SK-N-MC (cell line): Measurements from ENCODE around the gene ORC1.

ENCODE experiments used
- DNase-seq: peaks from one replicate; pipeline ENCODE4 v3.0.0-alpha.2; 2011; ENCODE audit warnings: low read depth, low spot score
- H3K27ac ChIP-seq: fragments of 200-600 bp; sonication (generic); 2 replicates; pipeline ENCODE4 v1.5.1; 2016; ENCODE audit warnings: mixed run types
- H3K36me3 ChIP-seq: fragments of 200-600 bp; sonication (generic); 2 replicates; pipeline ENCODE4 v1.6.1; 2017; ENCODE audit warnings: antibody characterized with exemption, low read length, mixed read lengths; ENCODE audit not compliant: insufficient read depth
- H3K4me3 ChIP-seq: fragments of 200-600 bp; sonication (generic); 2 replicates; pipeline ENCODE4 v1.5.1; 2016
- H3K9ac ChIP-seq: fragments of 200-600 bp; sonication (generic); 2 replicates; pipeline ENCODE4 v1.8.0; 2017; ENCODE audit warnings: mixed run types, mixed read lengths; ENCODE audit not compliant: insufficient read length
- H3K9me3 ChIP-seq: fragments of 200-600 bp; sonication (generic); 2 replicates; pipeline ENCODE4 v1.6.1; 2017; ENCODE audit warnings: low read depth, mild to moderate bottlenecking, antibody characterized with exemption, low read length, moderate library complexity, mixed read lengths
- EZH2 ChIP-seq: fragments of 200-600 bp; sonication (generic); IDR thresholded peaks from one replicate; pipeline ENCODE4 v1.6.1; 2017; ENCODE audit warnings: antibody characterized with exemption
- FOXP2 ChIP-seq: optimal IDR thresholded peaks from 2 replicates; pipeline ENCODE3; 2011; ENCODE audit warnings: mild to moderate bottlenecking, moderate library complexity; ENCODE audit not compliant: insufficient read depth; ENCODE audit errors: extremely low read length, control extremely low read depth
- POLR2AphosphoS5 ChIP-seq: IDR thresholded peaks from 2 replicates; pipeline ENCODE4 v1.6.1; 2012; ENCODE audit warnings: mild to moderate bottlenecking, low read depth, low read length, borderline replicate concordance

The ORC1 gene

DNA sequence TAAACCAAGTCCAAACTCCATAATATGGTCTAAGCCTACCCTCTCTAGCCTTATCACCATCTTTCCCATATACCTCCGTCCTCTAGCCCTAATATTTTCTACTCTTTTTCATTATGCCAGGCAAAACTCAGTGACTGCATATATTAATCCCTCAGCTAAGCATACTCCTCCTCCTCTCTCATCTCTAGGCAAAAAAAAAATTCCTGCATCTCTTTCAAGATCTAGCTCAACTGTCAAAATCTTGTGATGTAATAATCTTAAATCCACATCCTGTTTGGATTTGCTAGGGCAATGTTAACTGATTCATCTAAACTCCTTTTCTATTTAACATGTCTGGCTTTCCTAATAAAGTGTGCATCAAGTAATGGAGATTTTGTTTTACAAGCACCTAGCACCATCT, 20.6 kb upstream of the ORC1 start:
- H3K36me3 ChIP-seq: peaks cover 49% of the 10 kb centered on the region
- DNase-seq: no peak
- TF ChIP-seq POLR2AphosphoS5: no peak
- no peak for TF ChIP-seq FOXP2
- TF ChIP-seq EZH2: no peak
- H3K27ac ChIP-seq: no peak overlapping the region
- no peaks in the 10 kb centered on the region for H3K9me3 ChIP-seq
- H3K4me3 ChIP-seq: no peak overlapping the region
- H3K9ac ChIP-seq: no peak overlapping the region

DNA sequence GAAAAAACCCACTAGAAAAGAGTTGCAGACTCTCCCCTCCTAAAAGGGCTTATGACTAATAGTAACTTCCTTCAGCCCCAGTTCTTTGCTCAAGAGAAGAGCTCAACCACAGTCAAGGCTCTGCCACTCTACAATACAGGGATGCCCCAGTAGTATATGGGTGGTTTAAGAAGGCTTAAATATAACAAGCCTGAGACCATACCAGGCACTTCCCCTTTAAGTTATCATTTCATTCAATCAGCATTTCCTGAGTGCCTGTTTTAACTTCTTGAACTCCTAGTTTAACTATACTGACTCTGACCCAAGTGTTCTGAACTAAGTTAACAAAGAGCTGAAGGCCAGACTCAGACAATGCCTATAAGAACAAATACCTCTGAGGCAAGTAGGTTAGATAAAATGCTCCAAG, 20.0 kb upstream of the ORC1 start:
- Histone ChIP-seq H3K36me3 (peaks cover 53% of the 10 kb centered on the region), H3K27ac (no peak overlapping the region), H3K9ac (no peak overlapping the region), H3K9me3 (no peaks in the 10 kb centered on the region), H3K4me3 (no peak overlapping the region)
- DNase-seq: no peak
- no peak for TF ChIP-seq FOXP2
- no peak for TF ChIP-seq POLR2AphosphoS5
- no peak for TF ChIP-seq EZH2

DNA sequence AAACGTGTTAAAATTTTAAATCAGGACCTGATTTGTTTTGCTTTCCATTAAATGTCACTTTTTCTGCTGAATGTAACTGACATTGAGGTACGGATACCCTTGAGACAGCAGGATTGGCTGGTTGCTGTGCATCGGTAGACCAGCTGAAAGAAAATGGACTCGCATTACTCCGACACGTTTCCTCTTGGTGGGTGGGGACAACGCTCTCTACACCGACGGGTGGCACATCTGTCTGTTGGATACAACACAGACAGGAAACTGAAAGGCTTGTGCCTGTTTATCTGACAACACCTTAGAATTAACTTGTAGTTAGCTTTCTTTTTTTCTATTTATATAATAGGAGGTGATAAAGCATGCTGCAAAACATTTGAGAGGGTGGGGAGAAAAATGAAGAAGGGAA, 19.5 kb upstream of the ORC1 start:
- Histone ChIP-seq H3K27ac (no peak overlapping the region), H3K9ac (no peak overlapping the region)
- no peak for DNase-seq

DNA sequence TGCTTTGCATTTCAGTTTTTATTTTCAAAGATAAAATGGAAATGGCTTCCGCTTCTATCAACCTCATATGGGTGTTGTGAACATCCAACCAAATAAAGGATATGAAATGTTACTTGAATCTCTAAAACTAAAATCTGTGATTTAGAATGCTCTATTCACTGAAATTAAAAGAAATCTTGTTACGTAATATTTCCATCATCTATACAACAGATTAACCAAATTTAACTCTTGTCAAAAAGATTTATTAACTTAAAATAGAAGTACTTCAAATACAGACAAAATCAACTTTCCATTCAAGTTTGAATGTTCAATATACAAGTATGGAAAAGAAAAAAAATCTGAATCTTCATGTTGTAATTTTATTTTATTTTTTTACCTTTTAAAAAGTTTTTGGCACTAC, 18.8 kb upstream of the ORC1 start:
- no peak overlapping the region for H3K27ac ChIP-seq
- TF ChIP-seq EZH2 (no peak), POLR2AphosphoS5 (no peak), FOXP2 (no peak)

More for the DNA sequence above, 19.5 kb upstream of the ORC1 start:
- Histone ChIP-seq H3K36me3 (peaks cover 57% of the 10 kb centered on the region), H3K4me3 (no peak overlapping the region), H3K9me3 (no peaks in the 10 kb centered on the region)
- TF ChIP-seq POLR2AphosphoS5 (no peak), FOXP2 (no peak), EZH2 (no peak)

DNA sequence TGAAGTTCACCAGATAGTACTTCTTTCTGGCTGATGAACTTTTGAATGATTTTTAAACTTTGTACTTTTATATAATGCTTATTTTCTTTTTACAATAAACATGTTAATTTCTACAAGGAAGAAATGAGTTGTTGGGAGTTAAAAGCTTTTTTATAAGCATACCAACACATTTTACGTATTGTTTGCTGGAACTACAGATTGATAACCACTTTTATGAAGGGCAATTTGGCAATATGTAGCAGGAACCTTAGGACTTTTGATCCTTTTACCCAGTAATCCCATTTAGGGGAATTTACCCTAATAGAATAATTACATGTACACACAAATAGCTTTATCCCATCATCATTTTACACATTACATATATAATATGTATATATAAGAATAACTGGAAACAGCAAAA, 16.5 kb upstream of the ORC1 start:
- TF ChIP-seq POLR2AphosphoS5 (no peak), FOXP2 (no peak), EZH2 (no peak)
- Histone ChIP-seq H3K9ac (no peak overlapping the region), H3K27ac (no peak overlapping the region), H3K4me3 (no peak overlapping the region), H3K36me3 (peaks cover 72% of the 10 kb centered on the region), H3K9me3 (no peaks in the 10 kb centered on the region)
- no peak for DNase-seq

More for the DNA sequence above, 18.8 kb upstream of the ORC1 start:
- no peak for DNase-seq
- Histone ChIP-seq H3K4me3 (no peak overlapping the region), H3K9ac (no peak overlapping the region), H3K9me3 (no peaks in the 10 kb centered on the region), H3K36me3 (peaks cover 64% of the 10 kb centered on the region)

DNA sequence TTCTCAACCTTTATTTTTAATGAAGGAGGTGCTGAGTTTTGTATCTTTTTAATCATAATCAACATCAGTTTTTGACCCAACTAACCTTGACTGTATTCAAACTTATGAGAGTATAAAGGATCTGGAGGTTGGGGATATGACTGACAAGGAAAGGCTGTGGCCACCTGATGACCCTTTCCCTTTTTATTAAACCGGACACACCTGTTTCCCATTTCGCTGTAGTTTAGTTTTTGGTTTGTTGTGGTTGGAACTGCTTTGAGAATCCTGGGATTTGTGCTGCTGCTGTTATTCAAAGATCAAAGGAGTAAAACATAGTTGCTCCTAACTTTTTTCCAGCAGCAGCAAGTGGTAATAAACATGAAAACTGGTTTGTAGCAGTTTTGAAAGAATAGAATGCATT, 12.6 kb upstream of the ORC1 start:
- TF ChIP-seq EZH2: no peak
- no peak for TF ChIP-seq POLR2AphosphoS5
- no peak for TF ChIP-seq FOXP2
- Histone ChIP-seq H3K9me3 (no peaks in the 10 kb centered on the region), H3K27ac (no peak overlapping the region), H3K36me3 (peaks cover 83% of the 10 kb centered on the region), H3K9ac (no peak overlapping the region), H3K4me3 (no peak overlapping the region)
- no peak for DNase-seq

DNA sequence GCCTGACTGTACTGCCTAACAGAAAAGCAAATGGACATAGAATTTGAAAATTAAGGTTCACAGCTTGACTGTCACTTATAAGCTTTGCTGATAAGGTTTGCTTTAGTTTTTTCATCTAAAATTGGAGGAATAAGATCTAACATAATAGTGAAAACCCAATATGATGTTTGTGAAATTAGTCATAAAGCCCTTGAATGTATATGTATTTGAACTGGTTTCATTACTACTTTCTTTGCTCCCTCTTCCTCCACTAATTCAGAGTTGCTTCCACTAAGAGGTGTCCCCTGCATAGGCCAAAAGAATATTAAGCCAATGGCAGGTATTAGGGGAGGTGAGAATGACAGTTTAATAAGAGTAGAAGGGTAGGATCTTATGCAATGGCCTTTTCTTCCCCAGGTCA, 10.7 kb upstream of the ORC1 start:
- no peak for DNase-seq
- H3K9ac ChIP-seq: no peak overlapping the region
- peaks cover 84% of the 10 kb centered on the region for H3K36me3 ChIP-seq
- no peak overlapping the region for H3K27ac ChIP-seq
- H3K4me3 ChIP-seq: no peak overlapping the region
- TF ChIP-seq EZH2 (no peak), POLR2AphosphoS5 (no peak), FOXP2 (no peak)
- no peaks in the 10 kb centered on the region for H3K9me3 ChIP-seq

DNA sequence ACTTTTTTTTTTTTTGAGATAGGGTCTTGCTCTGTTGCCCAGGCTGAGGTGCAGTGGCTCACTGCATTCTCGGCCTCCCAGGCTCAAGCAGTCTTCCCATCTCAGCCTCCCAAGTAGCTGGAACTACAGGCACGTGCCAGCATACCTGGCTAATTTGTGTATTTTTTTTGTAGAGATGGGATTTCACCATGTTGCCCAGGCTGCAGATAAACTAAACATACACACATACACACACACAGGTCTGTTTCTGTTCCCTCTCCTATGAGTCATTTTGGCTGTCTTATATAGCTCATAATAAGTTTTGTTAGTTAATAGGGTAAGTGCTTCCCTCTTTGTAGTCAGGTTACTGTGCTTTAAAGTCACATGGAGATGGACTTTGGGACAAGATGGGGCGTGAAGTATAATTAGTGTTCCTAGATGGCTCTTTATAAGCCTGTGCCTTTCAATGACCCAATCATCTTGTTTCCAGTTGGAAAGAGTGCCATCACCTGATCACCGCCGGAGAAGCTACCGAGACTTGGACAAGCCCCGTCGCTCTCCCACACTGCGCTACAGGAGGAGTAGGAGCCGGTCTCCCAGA, 9.3 kb upstream of the ORC1 start:
- no peaks in the 10 kb centered on the region for H3K9me3 ChIP-seq
- H3K27ac ChIP-seq: no peak overlapping the region
- no peak overlapping the region for H3K4me3 ChIP-seq
- no peak for DNase-seq
- no peak overlapping the region for H3K9ac ChIP-seq
- TF ChIP-seq EZH2: no peak
- TF ChIP-seq FOXP2: no peak
- no peak for TF ChIP-seq POLR2AphosphoS5
- peaks cover 85% of the 10 kb centered on the region for H3K36me3 ChIP-seq

DNA sequence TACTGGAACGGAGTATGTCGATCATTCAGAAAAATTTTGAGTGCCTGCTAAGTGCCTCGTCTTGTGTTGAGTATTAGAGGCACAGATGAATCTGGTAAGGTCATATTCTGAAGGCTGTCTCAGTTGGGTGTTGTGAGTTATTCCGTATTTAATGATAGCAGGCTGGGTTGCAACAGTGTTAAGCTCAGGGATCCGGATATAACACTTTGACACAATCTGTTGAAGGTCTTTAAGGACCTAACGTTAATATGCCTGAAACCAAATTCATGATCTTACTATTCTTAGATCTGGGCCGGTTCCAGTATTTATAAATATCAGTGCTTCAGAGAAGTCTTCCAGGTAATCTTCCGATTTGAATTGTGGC, 734 bp upstream of the ORC1 start:
- no peak for DNase-seq
- no peak for TF ChIP-seq EZH2
- no peak for TF ChIP-seq FOXP2
- TF ChIP-seq POLR2AphosphoS5: no peak
- H3K27ac ChIP-seq: peak overlapping the region; percentile 77
- H3K4me3 ChIP-seq: peak overlapping the region; percentile 90
- peaks cover 54% of the 10 kb centered on the region for H3K36me3 ChIP-seq
- no peaks in the 10 kb centered on the region for H3K9me3 ChIP-seq
- H3K9ac ChIP-seq: peak overlapping the region; percentile 95
